ENCODE results near the gene SH3GLB1. TPM values are rescaled to one million over a fixed set of nuclear protein-coding genes. Genes with fewer than 3 reads are reported as not detected.

SH3GLB1 gene
- polyA plus RNA-seq, 2 of the 4 experiments (the other 2 are of a cell fraction) = 22.2 to 33.9 TPM

GRCh38 chr1:86779308-86780191 lies 75.2 kb downstream of the SH3GLB1 start:
- Histone ChIP-seq H3K27ac (peak overlapping the region; percentile 75 to 79; a peak in 5 of 6 replicates), H3K9me3 (no peaks in the 10 kb centered on the region), H3K4me2 (peak overlapping the region; percentile 15; the same call in 1 of the 3 replicates), H3K4me3 (no peak overlapping the region), H3K4me1 (peaks cover 43% of the 10 kb centered on the region)
- ATAC-seq = no peak
- TF ChIP-seq CHD2 (IDR thresholded peaks at IDR 0.05; ENCODE audit: low read length, partially characterized antibody) (no peak), TFCP2L1 (CRISPR knock-in tag; IDR thresholded peaks at IDR 0.05) (no peak), POLR2AphosphoS2 (conservative IDR thresholded peaks at IDR 0.05; ENCODE audit: low read length) (no peak), BCL3 (IDR thresholded peaks at IDR 0.05) (no peak), NR3C1 (IDR thresholded peaks at IDR 0.05) (no peak), CBX2 (IDR thresholded peaks at IDR 0.05; ENCODE audit: borderline replicate concordance, low read depth) (no peak), BHLHE40 (IDR thresholded peaks at IDR 0.05; ENCODE audit: low read depth, low read length) (no peak), HOXA7 (CRISPR knock-in tag; IDR thresholded peaks at IDR 0.05) (no peak), FOSB (CRISPR knock-in tag; IDR thresholded peaks at IDR 0.05) (no peak), EHF (CRISPR knock-in tag; IDR thresholded peaks at IDR 0.05) (no peak), CHD4 (IDR thresholded peaks at IDR 0.05; ENCODE audit: borderline replicate concordance) (no peak), MAFK (IDR thresholded peaks at IDR 0.05; ENCODE audit: partially characterized antibody) (no peak), PHF8 (IDR thresholded peaks at IDR 0.05; ENCODE audit: borderline replicate concordance, low read depth) (no peak), MAZ (IDR thresholded peaks at IDR 0.05; ENCODE audit: borderline replicate concordance, low read depth, low read length) (no peak), CEBPB (IDR thresholded peaks at IDR 0.05) (no peak), KDM1A (IDR thresholded peaks at IDR 0.05; ENCODE audit: low read depth) (no peak), HMGXB4 (CRISPR knock-in tag; IDR thresholded peaks at IDR 0.05; ENCODE audit: borderline replicate concordance) (no peak)
- POLR2A ChIA-PET = interaction anchor here (1.8 kb wide), 1 partner anchor 75 kb away, joined by 6 read pairs; the partner anchor contains the start of gene SH3GLB1
- 82% methylated on average over 8 of the region's 8 CpGs for WGBS (ENCODE audit: missing lambda C conversion rate)
- FAIRE-seq = no peak
- no peak for DNase-seq (ENCODE audit: low read depth in 1 of 2, low spot score in 1 of 2)
- CTCF ChIA-PET = interaction anchor here (1.9 kb wide), 1 partner anchor 9 kb away, joined by 7 read pairs; no protein-coding TSS in a partner anchor

GRCh38 chr1:86782482-86782881 lies 78.1 kb downstream of the SH3GLB1 start:
- H3K27ac ChIP-seq = peak overlapping the region in 1 of 2 experiments; percentile 44; a peak in 1 of 6 replicates
- H3K9me3 ChIP-seq = no peaks in the 10 kb centered on the region
- no peak overlapping the region for H3K4me3 ChIP-seq
- no peak overlapping the region for H3K4me2 ChIP-seq
- ATAC-seq (no peak), FAIRE-seq (no peak), DNase-seq (ENCODE audit: low read depth in 1 of 2, low spot score in 1 of 2) (no peak)
- ChIA-PET CTCF (interaction anchor here (0.7 to 2.2 kb wide), 4 partner anchors 25 to 78 kb away, joined by 3 to 8 read pairs (median 4); partner anchors contain the start of gene SH3GLB1), POLR2A (no interaction called here)
- TF ChIP-seq E2F6 (IDR thresholded peaks at IDR 0.05; ENCODE audit: borderline replicate concordance, low read depth) = no peak
- TF ChIP-seq CBX2 (IDR thresholded peaks at IDR 0.05; ENCODE audit: borderline replicate concordance, low read depth) = no peak
- no peak for TF ChIP-seq ATOH8 (CRISPR knock-in tag; IDR thresholded peaks at IDR 0.05; ENCODE audit: low read depth)
- TF ChIP-seq KDM5A (IDR thresholded peaks at IDR 0.05) = no peak
- no peak for TF ChIP-seq RARB (CRISPR knock-in tag; IDR thresholded peaks at IDR 0.05)
- TF ChIP-seq ZSCAN20 (CRISPR knock-in tag; IDR thresholded peaks at IDR 0.05) = no peak
- TF ChIP-seq CTCF (IDR thresholded peaks at IDR 0.05) = no peak
- no peak for TF ChIP-seq RAD21 (conservative IDR thresholded peaks at IDR 0.05 in 1 of 2, IDR thresholded peaks at IDR 0.05 in 1 of 2)
- TF ChIP-seq BHLHE40 (IDR thresholded peaks at IDR 0.05; ENCODE audit: low read depth, low read length) = no peak
- TF ChIP-seq RFX5 (IDR thresholded peaks at IDR 0.05) = no peak
- TF ChIP-seq HES2 (IDR thresholded peaks at IDR 0.05) = no peak
- no peak for TF ChIP-seq PBX3 (IDR thresholded peaks at IDR 0.05)
- TF ChIP-seq EHF (CRISPR knock-in tag; IDR thresholded peaks at IDR 0.05) = no peak
- no peak for TF ChIP-seq GATA3 (IDR thresholded peaks at IDR 0.05; ENCODE audit: borderline replicate concordance)
- H3K4me1 ChIP-seq = peaks cover 28% of the 10 kb centered on the region; the same call in 2 of the 3 replicates

Measured in A549 (cell line).